ENCODE results near the gene MISFA. TPM values are rescaled to one million over a fixed set of nuclear protein-coding genes. Genes with fewer than 3 reads are reported as not detected.

The MISFA gene
- total and polyA plus RNA-seq, 11 donors = 0.93 to 11.1 (median 7.8) TPM

DNA sequence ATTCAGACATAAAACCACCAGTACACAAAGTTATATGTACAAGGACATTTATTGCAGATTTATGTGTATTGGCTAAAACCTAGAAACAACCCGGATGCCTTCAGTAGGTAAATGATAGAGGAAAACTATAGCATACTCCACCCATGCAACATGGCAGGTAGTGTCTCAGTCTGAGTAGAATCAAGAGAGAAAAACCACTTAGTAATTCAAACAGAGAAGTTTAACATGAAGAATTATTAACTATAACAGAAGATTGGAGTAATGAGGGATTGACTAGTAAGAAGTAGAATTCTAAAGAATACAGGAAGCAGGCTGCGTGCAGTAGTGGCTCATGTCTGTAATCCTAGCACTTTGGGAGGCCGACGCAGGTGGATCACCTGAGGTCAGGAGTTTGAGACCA is 50.8 kb downstream of the MISFA start:
- H3K27me3 ChIP-seq = no peaks in the 10 kb centered on the region
- intact Hi-C loops (cut with DNase I) = no loop called here
- no peaks in the 10 kb centered on the region for H3K9me3 ChIP-seq
- ATAC-seq (no peak), DNase-seq (no peak)
- TF ChIP-seq, protein P1, sequence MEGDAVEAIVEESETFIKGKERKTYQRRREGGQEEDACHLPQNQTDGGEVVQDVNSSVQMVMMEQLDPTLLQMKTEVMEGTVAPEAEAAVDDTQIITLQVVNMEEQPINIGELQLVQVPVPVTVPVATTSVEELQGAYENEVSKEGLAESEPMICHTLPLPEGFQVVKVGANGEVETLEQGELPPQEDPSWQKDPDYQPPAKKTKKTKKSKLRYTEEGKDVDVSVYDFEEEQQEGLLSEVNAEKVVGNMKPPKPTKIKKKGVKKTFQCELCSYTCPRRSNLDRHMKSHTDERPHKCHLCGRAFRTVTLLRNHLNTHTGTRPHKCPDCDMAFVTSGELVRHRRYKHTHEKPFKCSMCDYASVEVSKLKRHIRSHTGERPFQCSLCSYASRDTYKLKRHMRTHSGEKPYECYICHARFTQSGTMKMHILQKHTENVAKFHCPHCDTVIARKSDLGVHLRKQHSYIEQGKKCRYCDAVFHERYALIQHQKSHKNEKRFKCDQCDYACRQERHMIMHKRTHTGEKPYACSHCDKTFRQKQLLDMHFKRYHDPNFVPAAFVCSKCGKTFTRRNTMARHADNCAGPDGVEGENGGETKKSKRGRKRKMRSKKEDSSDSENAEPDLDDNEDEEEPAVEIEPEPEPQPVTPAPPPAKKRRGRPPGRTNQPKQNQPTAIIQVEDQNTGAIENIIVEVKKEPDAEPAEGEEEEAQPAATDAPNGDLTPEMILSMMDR (IDR thresholded peaks at IDR 0.05) = no peak
- TF ChIP-seq POLR2A (IDR thresholded peaks at IDR 0.05) = no peak
- 69 to 95% (median 93%) methylated on average over 4 of the region's 4 CpGs for WGBS, 4 donors
- H3K4me3 ChIP-seq = no peak overlapping the region
- no peaks in the 10 kb centered on the region for H3K36me3 ChIP-seq
- no peak overlapping the region for H3K27ac ChIP-seq
- H3K4me1 ChIP-seq = no peaks in the 10 kb centered on the region

DNA sequence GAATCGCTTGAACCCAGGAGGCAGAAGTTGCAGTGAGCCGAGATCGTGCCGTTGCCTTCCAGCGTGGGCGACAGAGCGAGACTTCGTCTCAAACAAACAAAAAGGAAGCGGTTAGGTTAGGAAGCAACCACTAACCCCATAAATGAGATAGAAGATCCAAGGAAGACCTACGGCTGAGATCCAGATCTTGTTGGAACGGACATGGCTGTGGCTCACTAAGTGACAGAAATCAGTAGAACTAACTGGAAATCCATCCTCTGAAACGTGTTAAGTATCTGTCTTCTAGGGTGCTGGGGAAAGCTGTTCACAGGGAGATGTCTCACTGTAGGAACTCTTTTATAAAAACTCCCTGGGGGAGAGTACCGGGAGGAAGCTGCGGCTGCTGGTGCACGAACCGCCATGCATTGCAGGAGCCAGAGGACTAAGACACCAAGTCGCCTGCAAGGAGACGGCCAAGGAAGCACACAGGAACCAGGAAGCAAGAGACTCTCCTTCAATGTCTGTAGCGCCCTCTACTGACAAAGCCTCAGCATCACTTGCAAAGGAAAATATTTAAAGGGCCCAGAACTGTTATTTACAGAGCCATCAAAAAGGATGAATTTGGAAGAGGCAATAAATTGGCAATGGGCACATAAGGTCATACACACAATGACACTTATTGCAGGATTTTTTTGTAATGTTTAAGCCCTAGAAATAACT is 51.4 kb downstream of the MISFA start:
- no peak overlapping the region for H3K4me3 ChIP-seq
- H3K9me3 ChIP-seq = no peaks in the 10 kb centered on the region
- ATAC-seq = peak in 3 of 4 donors; percentile 13 to 50 (median 22)
- H3K27me3 ChIP-seq = no peaks in the 10 kb centered on the region
- 69 to 73% (median 71%) methylated on average over 19 of the region's 19 CpGs for WGBS, 4 donors
- DNase-seq = peak in 4 of 5 donors; percentile 18 to 37 (median 24)
- H3K27ac ChIP-seq = no peak overlapping the region
- no peaks in the 10 kb centered on the region for H3K4me1 ChIP-seq
- no peaks in the 10 kb centered on the region for H3K36me3 ChIP-seq
- TF ChIP-seq, protein P1 (IDR thresholded peaks at IDR 0.05) = peak in 11 of 12 donors; percentile 20 to 50 (median 44)
- no peak for TF ChIP-seq POLR2A (IDR thresholded peaks at IDR 0.05)
- intact Hi-C loops (cut with DNase I) = no loop called here

Other genes with a start within 250 kb of the MISFA start
- gene LDHA, start 205.2 kb upstream of the MISFA start, total RNA-seq = 100 to 1,000 TPM; 191 to 688 (median 322) TPM
- 100 to 1,000 TPM; 212 to 961 TPM for gene LDHA, start 205.2 kb upstream of the MISFA start, polyA plus RNA-seq
- gene LDHC, start 187.5 kb upstream of the MISFA start, total RNA-seq = 1 to 10 TPM in 2 of 9 donors, not detected in 7; 1.6 to 1.9 TPM
- gene LDHC, start 187.5 kb upstream of the MISFA start, polyA plus RNA-seq = 1 to 10 TPM in 1 of 2 donors, not detected in 1; 1.5 TPM
- gene LDHAL6A, start 143.9 kb upstream of the MISFA start, total RNA-seq = not detected
- gene LDHAL6A, start 143.9 kb upstream of the MISFA start, polyA plus RNA-seq = not detected
- gene TSG101, start 72.8 kb upstream of the MISFA start, total RNA-seq = 100 to 1,000 TPM in 2 of 9 donors, 10 to 100 TPM in 7; 58.6 to 156 (median 69.1) TPM
- 10 to 100 TPM; 33.1 to 95.0 TPM for gene TSG101, start 72.8 kb upstream of the MISFA start, polyA plus RNA-seq
- 10 to 100 TPM; 16.9 to 37.8 (median 23.1) TPM for gene UEVLD, start 11.1 kb upstream of the MISFA start, total RNA-seq
- gene UEVLD, start 11.1 kb upstream of the MISFA start, polyA plus RNA-seq = 10 to 100 TPM in 1 of 2 donors, 1 to 10 TPM in 1; 4.3 to 15.4 TPM
- gene SPTY2D1, start 34.6 kb downstream of the MISFA start, total RNA-seq = 10 to 100 TPM in 6 of 9 donors, 1 to 10 TPM in 3; 8.2 to 13.3 (median 11.4) TPM
- 1 to 10 TPM; 1.7 to 9.1 TPM for gene SPTY2D1, start 34.6 kb downstream of the MISFA start, polyA plus RNA-seq
- gene TMEM86A, start 99.0 kb downstream of the MISFA start, total RNA-seq = 10 to 100 TPM in 2 of 9 donors, 1 to 10 TPM in 7; 2.3 to 13.1 (median 4.9) TPM
- 1 to 10 TPM; 3.0 to 3.7 TPM for gene TMEM86A, start 99.0 kb downstream of the MISFA start, polyA plus RNA-seq
- gene IGSF22, start 126.4 kb downstream of the MISFA start, total RNA-seq = 1 to 10 TPM in 3 of 9 donors, under 1 TPM in 6; 0.32 to 1.2 (median 0.82) TPM
- under 1 TPM; 0.24 to 0.50 TPM for gene IGSF22, start 126.4 kb downstream of the MISFA start, polyA plus RNA-seq
- 10 to 100 TPM in 1 of 9 donors, 1 to 10 TPM in 8; 2.3 to 18.5 (median 5.8) TPM for gene PTPN5, start 192.0 kb downstream of the MISFA start, total RNA-seq
- 1 to 10 TPM; 4.7 to 5.4 TPM for gene PTPN5, start 192.0 kb downstream of the MISFA start, polyA plus RNA-seq